Dedifferentiated amniotic fluid mesenchymal stem cell (primary cell): ENCODE measurements around the gene ATRNL1.

ENCODE experiments used
- DNase-seq: peaks from one replicate; pipeline ENCODE4 v3.0.0-alpha.2; 2016; ENCODE audit errors: extremely low spot score

Gene ATRNL1

DNA sequence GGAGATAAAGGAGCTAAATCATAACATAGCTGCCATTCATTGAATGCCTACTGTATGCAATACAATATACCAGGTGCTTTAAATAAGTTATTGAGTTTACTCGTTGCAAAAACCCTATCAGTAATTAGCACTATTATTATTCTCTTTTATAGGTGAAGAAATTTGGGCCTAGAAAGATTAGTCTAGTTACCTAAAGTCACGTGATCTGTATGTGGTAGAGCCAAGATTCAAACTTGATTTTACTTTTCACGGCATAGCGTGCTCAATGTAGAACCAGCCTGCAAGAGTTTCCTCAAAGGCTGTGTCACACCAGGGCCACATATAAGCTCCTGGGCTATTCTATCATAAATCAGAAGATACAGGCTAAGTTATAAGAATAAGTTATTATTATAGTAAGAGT is 740.0 kb downstream of the ATRNL1 start:
- DNase-seq, result no peak

GRCh38 chr10:115844591-115844990 is 751.4 kb downstream of the ATRNL1 start:
- no peak for DNase-seq

DNA sequence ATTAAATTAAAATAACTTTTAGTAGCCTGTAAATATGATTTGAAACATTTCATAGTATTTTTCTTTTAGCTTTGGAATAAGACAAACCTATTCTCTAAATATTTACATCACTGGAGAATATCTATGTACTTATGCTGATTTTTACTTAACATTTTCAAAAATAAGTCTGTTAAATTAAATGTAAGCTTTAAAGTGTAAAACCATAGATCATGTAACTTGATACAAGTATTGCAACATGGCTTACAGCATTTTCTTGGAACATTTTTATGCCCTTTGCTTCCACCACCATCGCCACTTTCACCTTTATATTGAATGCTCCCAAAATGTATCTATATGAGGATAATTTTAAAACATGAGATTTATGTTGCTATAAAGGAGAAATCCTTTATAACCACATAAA is 752.8 kb downstream of the ATRNL1 start:
- no peak for DNase-seq

DNA sequence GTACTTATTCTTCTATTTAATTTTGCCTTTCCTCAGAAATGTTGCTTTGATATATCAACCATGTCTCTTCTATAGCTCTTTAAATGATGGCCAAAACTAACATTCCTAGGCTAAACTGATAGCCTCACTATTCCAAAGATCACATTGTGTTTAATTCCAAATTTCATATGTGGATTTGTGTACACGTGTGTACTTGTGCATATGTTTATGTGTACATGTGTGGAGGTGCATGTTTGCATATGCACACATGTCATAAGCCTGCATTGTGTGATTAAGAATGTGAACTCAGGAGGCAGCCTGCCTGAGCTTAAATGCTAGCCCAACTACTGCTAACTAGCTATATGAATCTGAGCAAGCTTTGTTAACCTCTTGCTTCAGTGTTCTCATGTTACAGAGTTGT is 753.4 kb downstream of the ATRNL1 start:
- DNase-seq, result no peak

GRCh38 chr10:115849197-115849596 is 756.0 kb downstream of the ATRNL1 start:
- DNase-seq, result no peak

DNA sequence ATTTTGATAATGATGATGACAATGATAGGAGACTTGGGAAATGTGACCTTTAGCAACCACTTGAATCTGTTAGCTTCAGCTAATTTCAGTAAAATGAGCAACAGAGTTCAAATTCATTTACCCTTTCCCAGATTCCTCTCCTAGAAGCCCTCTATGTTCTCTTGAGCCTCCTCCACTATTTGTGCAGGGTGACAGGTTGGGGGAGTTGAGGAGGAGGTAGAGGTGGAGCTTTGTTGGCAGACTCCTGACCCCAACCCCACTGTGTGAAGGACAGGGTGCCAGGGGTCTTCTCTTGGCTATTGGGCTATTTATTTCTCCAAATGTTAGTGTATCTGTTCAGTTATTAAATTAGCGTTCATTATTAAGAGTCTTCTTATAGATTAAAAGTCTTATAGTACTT is 757.5 kb downstream of the ATRNL1 start:
- DNase-seq, result no peak

DNA sequence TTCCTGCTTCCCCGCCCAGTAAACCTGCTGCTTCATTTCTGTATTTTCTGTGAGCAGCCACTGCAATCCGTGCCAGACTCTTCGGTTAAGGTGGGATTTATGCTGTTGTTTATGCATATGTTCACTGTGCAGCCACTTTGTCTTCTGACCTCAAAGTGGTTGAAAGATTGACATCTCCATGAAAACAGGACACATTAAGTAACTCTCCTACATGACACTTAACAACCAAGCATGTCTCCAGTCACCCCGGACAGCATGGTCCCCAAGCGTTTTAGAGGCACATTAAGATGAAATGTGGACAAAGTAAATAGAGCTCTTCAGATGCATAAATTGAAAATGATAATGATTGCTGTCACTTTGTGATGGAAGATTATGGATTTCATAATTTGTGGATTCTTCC is 758.5 kb downstream of the ATRNL1 start:
- DNase-seq, result no peak

DNA sequence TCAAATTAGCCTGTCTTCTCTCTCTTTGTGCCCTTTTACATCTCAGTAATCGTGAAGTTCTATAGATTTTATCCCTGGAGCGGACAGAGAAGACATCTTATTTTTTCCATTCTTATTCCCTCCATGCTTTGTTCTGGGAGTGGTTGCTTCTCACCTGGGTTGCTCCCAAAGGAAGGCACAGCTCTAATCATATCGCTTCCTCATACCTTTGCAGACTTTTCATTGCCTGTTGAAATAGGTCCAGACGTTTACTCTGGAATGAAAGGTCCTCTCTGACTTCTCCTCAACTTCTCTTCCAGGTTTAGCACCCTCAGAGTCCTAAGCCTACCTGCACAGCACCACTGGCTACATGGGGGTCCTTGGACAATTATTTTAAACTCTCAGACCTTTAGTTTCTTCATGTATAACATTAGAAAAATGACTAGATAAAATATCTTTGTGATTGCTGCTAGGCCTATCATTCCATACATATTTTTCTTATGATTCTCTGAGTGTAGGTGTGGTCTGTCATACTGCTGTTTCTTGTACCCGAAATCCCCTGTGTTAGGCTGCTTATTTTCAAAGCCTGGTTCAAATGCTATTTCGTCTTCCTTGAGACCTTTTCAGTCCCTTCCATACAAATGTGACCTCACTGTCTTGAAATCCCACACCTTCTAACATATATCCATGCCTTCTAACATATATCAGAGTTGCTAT is 761.7 kb downstream of the ATRNL1 start:
- DNase-seq, result no peak

DNA sequence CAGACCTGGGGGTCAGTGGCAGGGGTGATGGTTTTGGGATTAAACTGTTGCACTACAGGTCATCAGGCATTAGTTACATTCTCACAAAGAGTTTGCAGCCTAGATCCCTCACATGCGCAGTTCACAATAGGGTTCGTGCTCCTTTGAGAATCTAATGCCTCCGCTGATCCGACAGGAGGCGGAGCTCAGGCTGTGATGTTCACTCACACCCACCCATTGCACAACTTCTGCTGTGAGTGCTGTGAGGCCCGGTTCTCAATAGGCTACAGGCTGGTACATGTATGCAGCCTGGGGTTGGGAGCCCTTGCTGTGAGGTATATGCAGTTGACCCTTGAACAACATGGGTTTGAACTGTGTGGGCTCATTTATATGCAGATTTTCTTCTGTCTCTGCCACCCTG is 763.4 kb downstream of the ATRNL1 start:
- DNase-seq, result no peak

DNA sequence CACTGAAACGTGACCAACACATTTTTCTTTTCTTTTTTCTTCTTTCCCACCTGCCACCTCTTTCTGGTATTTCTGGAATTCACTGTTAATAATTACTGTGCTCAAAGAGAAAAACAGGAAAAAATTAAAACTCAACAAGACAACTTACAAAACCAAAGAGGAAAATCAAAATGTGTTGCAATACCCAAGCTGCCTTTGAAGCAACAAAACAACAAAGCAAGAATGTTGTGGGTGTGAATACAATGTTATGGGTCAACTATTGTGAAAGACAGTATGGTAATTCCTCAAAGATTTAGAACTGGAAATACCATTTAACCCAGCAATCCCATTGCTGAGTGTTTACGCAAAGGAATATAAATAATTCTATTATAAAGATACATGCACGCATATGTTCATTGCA is 764.7 kb downstream of the ATRNL1 start:
- DNase-seq, result no peak

GRCh38 chr10:115860182-115861107 is 767.3 kb downstream of the ATRNL1 start:
- no peak for DNase-seq

- no peak for DNase-seq
Observed at GRCh38 chr10:115861455-115861854, 768.3 kb downstream of the ATRNL1 start.

GRCh38 chr10:115861864-115862263 is 768.7 kb downstream of the ATRNL1 start:
- no peak for DNase-seq

DNA sequence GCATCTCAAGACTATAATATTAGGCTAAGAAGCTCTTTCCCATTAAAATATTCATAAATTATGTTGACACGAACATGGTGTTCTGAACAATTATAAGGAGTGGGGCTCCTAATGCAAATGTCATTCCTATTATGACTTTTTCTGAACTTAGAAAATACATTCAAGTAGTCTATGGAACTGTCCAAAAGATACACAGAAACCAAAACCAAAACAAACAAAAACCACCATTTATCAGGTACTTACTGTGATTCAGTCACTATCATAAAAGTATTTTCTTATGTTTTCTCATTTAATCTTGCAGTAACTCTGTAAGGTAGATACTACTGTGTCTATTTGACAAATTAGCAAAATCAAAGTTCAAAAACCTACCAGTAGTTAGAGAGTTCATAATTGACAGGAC is 773.0 kb downstream of the ATRNL1 start:
- no peak for DNase-seq

- no peak for DNase-seq
Observed at GRCh38 chr10:115866691-115867090, 773.5 kb downstream of the ATRNL1 start.

DNA sequence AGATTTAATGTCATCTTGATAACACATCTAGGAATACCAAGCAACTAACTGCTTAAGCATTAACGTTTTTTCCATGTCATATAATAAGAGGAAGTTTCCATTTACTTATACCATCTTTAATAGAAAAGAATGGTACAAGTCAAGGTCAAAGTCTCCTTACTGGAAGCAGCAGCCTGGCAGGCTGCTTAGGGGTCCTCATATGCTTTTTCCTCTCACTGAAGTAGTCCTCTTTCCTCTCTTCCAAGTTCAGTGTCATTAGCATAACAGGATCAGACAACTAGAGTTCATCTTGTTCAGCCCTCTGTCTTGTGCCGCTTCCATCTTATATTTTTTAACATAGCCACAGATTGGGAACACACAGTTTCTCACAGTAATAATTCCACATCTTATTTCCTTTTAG is 774.1 kb downstream of the ATRNL1 start:
- no peak for DNase-seq

DNA sequence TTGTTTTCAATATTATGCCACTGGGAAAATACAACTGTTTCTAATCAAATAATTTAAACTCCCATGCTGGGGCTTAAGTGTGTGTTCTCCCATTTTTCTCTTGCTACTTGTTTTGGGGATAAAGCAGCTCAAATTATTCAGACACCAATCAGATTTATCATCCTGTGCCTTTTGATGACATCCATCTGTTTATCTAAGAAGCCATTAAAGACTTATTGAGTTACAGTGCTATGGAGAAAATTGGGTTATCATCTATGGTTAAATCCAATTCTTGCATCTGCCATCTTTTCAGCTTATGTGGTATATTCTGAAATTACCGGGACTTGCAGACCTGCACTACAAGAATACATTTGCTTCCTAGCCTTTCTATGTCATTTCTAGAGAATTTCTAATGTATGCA is 778.7 kb downstream of the ATRNL1 start:
- DNase-seq, result no peak

- DNase-seq, result no peak
Observed at GRCh38 chr10:115875172-115875571, 782.0 kb downstream of the ATRNL1 start.

- DNase-seq, result no peak
Observed at GRCh38 chr10:115879372-115880089, 786.4 kb downstream of the ATRNL1 start.

DNA sequence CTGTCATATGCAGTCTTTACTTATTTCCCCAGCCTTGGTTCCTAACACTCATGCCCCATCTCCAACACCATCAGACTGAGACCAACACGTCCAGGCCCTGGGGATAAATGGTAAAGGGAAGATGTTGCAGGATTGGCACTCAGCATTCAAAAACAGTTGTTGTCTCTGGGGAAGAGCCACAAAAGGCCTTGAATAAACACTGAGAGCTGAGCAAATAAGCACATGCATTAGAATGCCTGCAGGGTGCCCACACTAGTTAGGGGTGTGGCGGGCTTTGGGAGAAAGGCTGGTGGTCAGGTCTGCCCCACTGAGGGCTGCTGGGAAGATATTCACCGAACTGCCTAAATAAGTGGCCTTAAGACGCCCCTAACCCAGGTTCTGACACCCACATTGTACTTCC is 788.9 kb downstream of the ATRNL1 start:
- DNase-seq, result no peak

GRCh38 chr10:115883372-115883771 is 790.2 kb downstream of the ATRNL1 start:
- DNase-seq, result no peak

DNA sequence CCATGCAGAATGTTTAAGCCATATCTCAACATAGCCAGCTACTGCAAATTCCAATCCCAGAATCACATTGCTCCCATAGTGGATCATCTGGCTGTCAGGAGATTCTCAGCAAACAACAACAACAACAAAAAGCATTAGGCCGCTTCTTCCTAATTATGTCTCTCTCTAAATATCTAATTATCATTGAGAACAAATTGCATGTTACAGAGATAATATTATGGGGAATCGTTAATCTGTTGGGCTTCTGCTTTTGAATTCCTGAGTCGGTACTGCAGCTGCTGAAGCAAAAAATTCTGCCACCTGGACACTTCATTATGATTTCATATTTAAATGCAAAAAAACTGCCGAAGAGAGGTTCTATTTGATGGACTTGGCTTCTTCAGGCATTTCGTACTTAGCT is 791.2 kb downstream of the ATRNL1 start:
- no peak for DNase-seq

- DNase-seq, result no peak
Observed at GRCh38 chr10:115895166-115895565, 802.0 kb downstream of the ATRNL1 start.
